Measurements from ENCODE around the gene DPYD.

DPYD gene

DNA sequence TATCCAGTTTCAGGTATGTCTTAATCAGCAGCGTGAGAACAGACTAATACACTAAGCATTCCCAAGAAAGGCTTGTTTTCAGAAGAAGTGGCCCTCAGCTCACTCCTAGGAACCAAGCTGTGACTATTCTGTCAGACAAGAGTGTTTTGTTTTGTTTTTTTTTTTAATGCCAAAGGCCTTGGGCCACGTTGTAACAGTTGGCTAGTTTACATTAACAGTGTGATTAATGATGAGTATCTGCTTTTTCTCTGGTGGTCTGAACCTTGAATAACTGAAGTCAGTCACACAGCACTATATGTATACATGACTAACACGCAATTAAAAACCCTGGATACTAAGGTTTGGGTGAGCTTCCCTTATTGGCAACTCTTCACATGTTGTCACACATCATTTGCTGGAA lies 21.9 kb downstream of the DPYD start:
- H3K9ac ChIP-seq (ENCODE audit: low read length) = no peak overlapping the region
- no peaks in the 10 kb centered on the region for H3K4me1 ChIP-seq (ENCODE audit: insufficient read depth, low read length, severe bottlenecking)
- TF ChIP-seq, protein P1, sequence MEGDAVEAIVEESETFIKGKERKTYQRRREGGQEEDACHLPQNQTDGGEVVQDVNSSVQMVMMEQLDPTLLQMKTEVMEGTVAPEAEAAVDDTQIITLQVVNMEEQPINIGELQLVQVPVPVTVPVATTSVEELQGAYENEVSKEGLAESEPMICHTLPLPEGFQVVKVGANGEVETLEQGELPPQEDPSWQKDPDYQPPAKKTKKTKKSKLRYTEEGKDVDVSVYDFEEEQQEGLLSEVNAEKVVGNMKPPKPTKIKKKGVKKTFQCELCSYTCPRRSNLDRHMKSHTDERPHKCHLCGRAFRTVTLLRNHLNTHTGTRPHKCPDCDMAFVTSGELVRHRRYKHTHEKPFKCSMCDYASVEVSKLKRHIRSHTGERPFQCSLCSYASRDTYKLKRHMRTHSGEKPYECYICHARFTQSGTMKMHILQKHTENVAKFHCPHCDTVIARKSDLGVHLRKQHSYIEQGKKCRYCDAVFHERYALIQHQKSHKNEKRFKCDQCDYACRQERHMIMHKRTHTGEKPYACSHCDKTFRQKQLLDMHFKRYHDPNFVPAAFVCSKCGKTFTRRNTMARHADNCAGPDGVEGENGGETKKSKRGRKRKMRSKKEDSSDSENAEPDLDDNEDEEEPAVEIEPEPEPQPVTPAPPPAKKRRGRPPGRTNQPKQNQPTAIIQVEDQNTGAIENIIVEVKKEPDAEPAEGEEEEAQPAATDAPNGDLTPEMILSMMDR (IDR thresholded peaks at IDR 0.05; ENCODE audit: low read length) = no peak
- no peak for TF ChIP-seq EZH2 (IDR thresholded peaks at IDR 0.05; ENCODE audit: borderline replicate concordance, low read length)
- no peaks in the 10 kb centered on the region for H3K27me3 ChIP-seq (ENCODE audit: insufficient read depth, low read length)
- no peak overlapping the region for H3K4me2 ChIP-seq (ENCODE audit: low read length)
- H2AFZ ChIP-seq (ENCODE audit: low read length) = no peak overlapping the region
- no peaks in the 10 kb centered on the region for H3K9me3 ChIP-seq (ENCODE audit: low read length)
- no peaks in the 10 kb centered on the region for H3K79me2 ChIP-seq (ENCODE audit: insufficient read depth, low read length)
- H3K36me3 ChIP-seq (ENCODE audit: insufficient read depth, low read length) = no peaks in the 10 kb centered on the region
- H3F3A ChIP-seq (ENCODE audit: insufficient read depth, low read length) = no peaks in the 10 kb centered on the region
- H3K4me3 ChIP-seq (ENCODE audit: low read depth, low read length, poor library complexity, severe bottlenecking) = no peak overlapping the region
- no peak overlapping the region for H3K27ac ChIP-seq (ENCODE audit: low read depth, low read length, poor library complexity, severe bottlenecking)
- H3K9me2 ChIP-seq (ENCODE audit: low read depth, low read length) = no peaks in the 10 kb centered on the region
- H4K20me1 ChIP-seq (ENCODE audit: insufficient read depth, low read length) = no peaks in the 10 kb centered on the region

DNA sequence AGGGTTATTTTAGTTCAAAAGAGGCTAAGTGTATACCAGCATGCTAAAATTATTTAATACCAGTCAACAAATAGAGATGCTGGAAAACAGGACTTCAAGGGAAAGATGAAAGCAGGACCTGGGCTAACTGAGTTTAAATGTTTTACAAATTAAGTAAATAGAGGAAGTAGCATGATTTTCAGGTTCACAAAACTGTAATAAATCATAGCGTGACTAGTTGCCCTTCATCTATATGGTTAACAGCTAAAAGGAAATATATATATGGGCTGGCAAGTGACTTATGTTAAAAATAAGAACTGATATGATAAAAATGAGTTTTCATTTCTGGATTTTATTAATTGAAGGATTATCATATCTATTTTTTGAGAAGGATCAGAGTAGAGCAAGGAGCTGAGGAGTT lies 25.6 kb downstream of the DPYD start:
- H3K4me1 ChIP-seq (ENCODE audit: insufficient read depth, low read length, severe bottlenecking) = no peaks in the 10 kb centered on the region
- no peaks in the 10 kb centered on the region for H3K79me2 ChIP-seq (ENCODE audit: insufficient read depth, low read length)
- H3K9me3 ChIP-seq (ENCODE audit: low read length) = no peaks in the 10 kb centered on the region
- no peak for TF ChIP-seq EZH2 (IDR thresholded peaks at IDR 0.05; ENCODE audit: borderline replicate concordance, low read length)
- TF ChIP-seq, protein P1 (IDR thresholded peaks at IDR 0.05; ENCODE audit: low read length) = no peak
- no peak overlapping the region for H3K27ac ChIP-seq (ENCODE audit: low read depth, low read length, poor library complexity, severe bottlenecking)
- no peaks in the 10 kb centered on the region for H3K27me3 ChIP-seq (ENCODE audit: insufficient read depth, low read length)
- H3K9me2 ChIP-seq (ENCODE audit: low read depth, low read length) = no peaks in the 10 kb centered on the region
- H3F3A ChIP-seq (ENCODE audit: insufficient read depth, low read length) = no peaks in the 10 kb centered on the region
- no peaks in the 10 kb centered on the region for H3K36me3 ChIP-seq (ENCODE audit: insufficient read depth, low read length)
- H4K20me1 ChIP-seq (ENCODE audit: insufficient read depth, low read length) = no peaks in the 10 kb centered on the region
- no peak overlapping the region for H3K4me3 ChIP-seq (ENCODE audit: low read depth, low read length, poor library complexity, severe bottlenecking)
- H3K9ac ChIP-seq (ENCODE audit: low read length) = no peak overlapping the region
- H3K4me2 ChIP-seq (ENCODE audit: low read length) = no peak overlapping the region
- no peak overlapping the region for H2AFZ ChIP-seq (ENCODE audit: low read length)

DNA sequence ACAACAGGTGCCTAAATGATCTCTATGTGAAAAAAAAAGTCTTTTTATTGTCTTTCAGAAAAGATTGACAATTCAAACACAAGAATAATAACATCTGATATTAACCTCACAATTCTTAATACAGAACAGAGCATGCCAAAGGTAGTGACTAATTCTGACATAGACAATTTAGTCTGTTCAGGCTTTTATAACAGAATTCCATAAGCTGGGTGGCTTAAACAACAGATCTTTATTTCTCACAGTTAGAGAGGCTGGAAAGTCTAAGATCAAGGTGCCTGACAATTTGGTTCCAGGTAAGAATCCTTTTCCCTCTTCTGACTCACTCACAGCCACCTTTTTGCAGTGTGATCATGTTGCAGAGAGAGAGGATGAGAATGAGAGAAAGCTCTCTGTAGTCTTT lies 27.0 kb downstream of the DPYD start:
- TF ChIP-seq, protein P1 (IDR thresholded peaks at IDR 0.05; ENCODE audit: low read length) = no peak
- TF ChIP-seq EZH2 (IDR thresholded peaks at IDR 0.05; ENCODE audit: borderline replicate concordance, low read length) = no peak
- Histone ChIP-seq H3F3A (ENCODE audit: insufficient read depth, low read length) (no peaks in the 10 kb centered on the region), H3K36me3 (ENCODE audit: insufficient read depth, low read length) (no peaks in the 10 kb centered on the region), H2AFZ (ENCODE audit: low read length) (no peak overlapping the region), H3K27ac (ENCODE audit: low read depth, low read length, poor library complexity, severe bottlenecking) (no peak overlapping the region), H3K9me2 (ENCODE audit: low read depth, low read length) (no peaks in the 10 kb centered on the region), H3K4me3 (ENCODE audit: low read depth, low read length, poor library complexity, severe bottlenecking) (no peak overlapping the region), H3K9me3 (ENCODE audit: low read length) (no peaks in the 10 kb centered on the region), H3K9ac (ENCODE audit: low read length) (no peak overlapping the region), H3K4me1 (ENCODE audit: insufficient read depth, low read length, severe bottlenecking) (no peaks in the 10 kb centered on the region), H3K4me2 (ENCODE audit: low read length) (no peak overlapping the region), H4K20me1 (ENCODE audit: insufficient read depth, low read length) (no peaks in the 10 kb centered on the region), H3K27me3 (ENCODE audit: insufficient read depth, low read length) (no peaks in the 10 kb centered on the region), H3K79me2 (ENCODE audit: insufficient read depth, low read length) (no peaks in the 10 kb centered on the region)

Measured in OCI-LY1 (cell line).